ENCODE data around the gene WARS2.

DNA sequence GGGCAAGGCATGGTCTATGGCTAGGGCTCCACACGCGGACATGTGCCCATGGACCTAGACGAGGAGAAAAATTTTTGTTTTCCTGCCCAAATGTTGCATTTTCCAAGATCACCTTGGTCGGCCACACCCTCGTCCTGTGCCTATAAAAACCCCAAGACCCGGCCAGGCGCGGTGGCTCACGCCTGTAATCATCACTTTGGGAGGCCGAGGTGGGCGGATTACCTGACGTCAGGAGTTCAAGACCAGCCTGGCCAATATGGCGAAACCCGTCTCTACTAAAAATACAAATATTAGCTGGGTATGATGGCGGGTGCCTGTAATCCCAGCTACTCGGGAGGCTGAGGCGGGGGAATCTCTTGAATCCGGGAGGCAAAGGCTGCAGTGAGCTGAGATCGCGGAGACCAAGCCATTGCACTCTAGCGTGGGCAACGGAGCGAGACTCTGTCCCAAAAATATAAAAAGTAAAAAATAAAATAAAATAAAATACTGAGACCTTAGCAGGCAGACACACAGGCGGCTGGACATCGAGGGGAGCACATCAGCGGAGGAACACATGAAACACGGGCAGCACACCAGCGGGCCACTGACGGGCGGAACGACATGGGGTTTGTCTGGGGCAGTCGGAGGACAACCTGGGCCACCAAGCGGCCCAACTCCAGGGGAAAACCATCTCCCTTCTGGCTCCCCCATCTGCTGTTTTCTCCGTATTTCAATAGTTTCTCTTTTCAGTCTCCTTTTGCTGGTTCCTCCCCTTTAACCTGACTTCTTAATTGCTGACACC is 91.6 kb downstream of the WARS2 start:
- no peak for TF ChIP-seq POLR2A (IDR thresholded peaks at IDR 0.05; ENCODE audit: low read length)
- TF ChIP-seq GATA1 (IDR thresholded peaks at IDR 0.05; ENCODE audit: low read depth, low read length), result no peak

All from erythroblast (primary cell).